ENCODE data around the gene IFNL1. TPM values are rescaled to one million over a fixed set of nuclear protein-coding genes. Genes with fewer than 3 reads are reported as not detected.
"Not testable (repeated sequence)": the region's sequence is repeated elsewhere in the genome, so short reads cannot be mapped to it uniquely, and the experiment has no call there.

The IFNL1 gene
- polyA plus RNA-seq, 4 donors, result not detected

GRCh38 chr19:39327363-39328045, 31.3 kb downstream of the IFNL1 start:
- Histone ChIP-seq H3K36me3 (ENCODE audit: control insufficient read depth in 3 of 3, insufficient read depth in 2 of 3, low read depth in 1 of 3, low read length in 3 of 3) (no peaks in the 10 kb centered on the region), H3K4me1 (ENCODE audit: control insufficient read depth in 3 of 3, insufficient read depth in 2 of 3, low read depth in 1 of 3, low read length in 2 of 3) (no peaks in the 10 kb centered on the region), H3K9me3 (ENCODE audit: control insufficient read depth in 2 of 2, insufficient read depth in 1 of 2, low read depth in 1 of 2, low read length in 1 of 2) (no peaks in the 10 kb centered on the region), H3K27me3 (ENCODE audit: control insufficient read depth in 3 of 3, insufficient read depth in 3 of 3, low read length in 3 of 3) (peaks cover 0 to 6% (median 0%) of the 10 kb centered on the region in 3 donors), H3K4me3 (ENCODE audit: low read depth in 1 of 3, low read length in 3 of 3) (no peak overlapping the region), H3K27ac (ENCODE audit: low read depth in 1 of 3, low read length in 2 of 3) (no peak overlapping the region)
- DNase-seq (no peak), FAIRE-seq (no peak)
- WGBS, 3 donors, result 69 to 72% (median 70%) methylated on average over 16 of the region's 16 CpGs

GRCh38 chr19:39328046-39328705, 32.0 kb downstream of the IFNL1 start:
- no peaks in the 10 kb centered on the region for H3K9me3 ChIP-seq (ENCODE audit: control insufficient read depth in 2 of 2, insufficient read depth in 1 of 2, low read depth in 1 of 2, low read length in 1 of 2)
- DNase-seq (peak; percentile 74 to 81), FAIRE-seq (no peak)
- no peaks in the 10 kb centered on the region for H3K36me3 ChIP-seq (ENCODE audit: control insufficient read depth in 3 of 3, insufficient read depth in 2 of 3, low read depth in 1 of 3, low read length in 3 of 3)
- no peaks in the 10 kb centered on the region for H3K4me1 ChIP-seq (ENCODE audit: control insufficient read depth in 3 of 3, insufficient read depth in 2 of 3, low read depth in 1 of 3, low read length in 2 of 3)
- H3K27ac ChIP-seq (ENCODE audit: low read depth in 1 of 3, low read length in 2 of 3), result no peak overlapping the region
- peaks cover 0 to 2% (median 0%) of the 10 kb centered on the region in 3 donors for H3K27me3 ChIP-seq (ENCODE audit: control insufficient read depth in 3 of 3, insufficient read depth in 3 of 3, low read length in 3 of 3)
- no peak overlapping the region for H3K4me3 ChIP-seq (ENCODE audit: low read depth in 1 of 3, low read length in 3 of 3)
- 25 to 32% (median 32%) methylated on average over 17 of the region's 17 CpGs for WGBS, 3 donors

- H3K36me3 ChIP-seq (ENCODE audit: control insufficient read depth in 3 of 3, insufficient read depth in 2 of 3, low read depth in 1 of 3, low read length in 3 of 3), result no peaks in the 10 kb centered on the region
- H3K27ac ChIP-seq (ENCODE audit: low read depth in 1 of 3, low read length in 2 of 3), result no peak overlapping the region
- WGBS, 3 donors, result 84 to 90% (median 90%) methylated on average over 7 of the region's 7 CpGs
Observed at GRCh38 chr19:39329948-39330347, 33.7 kb downstream of the IFNL1 start.

GRCh38 chr19:39332293-39332692, 36.1 kb downstream of the IFNL1 start:
- WGBS, 3 donors, result 34 to 69% (median 47%) methylated on average over 7 of the region's 7 CpGs
- FAIRE-seq (no peak), DNase-seq (no peak)
- H3K4me3 ChIP-seq (ENCODE audit: low read depth in 1 of 3, low read length in 3 of 3), result no peak overlapping the region
- no peaks in the 10 kb centered on the region for H3K9me3 ChIP-seq (ENCODE audit: control insufficient read depth in 2 of 2, insufficient read depth in 1 of 2, low read depth in 1 of 2, low read length in 1 of 2)
- H3K36me3 ChIP-seq (ENCODE audit: control insufficient read depth in 3 of 3, insufficient read depth in 2 of 3, low read depth in 1 of 3, low read length in 3 of 3), result no peaks in the 10 kb centered on the region
- no peaks in the 10 kb centered on the region for H3K27me3 ChIP-seq (ENCODE audit: control insufficient read depth in 3 of 3, insufficient read depth in 3 of 3, low read length in 3 of 3)
- no peak overlapping the region for H3K27ac ChIP-seq (ENCODE audit: low read depth in 1 of 3, low read length in 2 of 3)
- no peaks in the 10 kb centered on the region for H3K4me1 ChIP-seq (ENCODE audit: control insufficient read depth in 3 of 3, insufficient read depth in 2 of 3, low read depth in 1 of 3, low read length in 2 of 3)

More at GRCh38 chr19:39329948-39330347, 33.7 kb downstream of the IFNL1 start:
- no peak for DNase-seq
- no peak for FAIRE-seq
- Histone ChIP-seq H3K27me3 (ENCODE audit: control insufficient read depth in 3 of 3, insufficient read depth in 3 of 3, low read length in 3 of 3) (peaks cover 0 to 2% (median 0%) of the 10 kb centered on the region in 3 donors), H3K4me3 (ENCODE audit: low read depth in 1 of 3, low read length in 3 of 3) (no peak overlapping the region), H3K9me3 (ENCODE audit: control insufficient read depth in 2 of 2, insufficient read depth in 1 of 2, low read depth in 1 of 2, low read length in 1 of 2) (no peaks in the 10 kb centered on the region), H3K4me1 (ENCODE audit: control insufficient read depth in 3 of 3, insufficient read depth in 2 of 3, low read depth in 1 of 3, low read length in 2 of 3) (no peaks in the 10 kb centered on the region)

- not testable (repeated sequence) for H3K27me3 ChIP-seq (ENCODE audit: control insufficient read depth in 3 of 3, insufficient read depth in 3 of 3, low read length in 3 of 3); FAIRE-seq; H3K4me3 ChIP-seq (ENCODE audit: low read depth in 1 of 3, low read length in 3 of 3); H3K9me3 ChIP-seq (ENCODE audit: control insufficient read depth in 2 of 2, insufficient read depth in 1 of 2, low read depth in 1 of 2, low read length in 1 of 2); H3K27ac ChIP-seq (ENCODE audit: low read depth in 1 of 3, low read length in 2 of 3); DNase-seq; H3K36me3 ChIP-seq (ENCODE audit: control insufficient read depth in 3 of 3, insufficient read depth in 2 of 3, low read depth in 1 of 3, low read length in 3 of 3); H3K4me1 ChIP-seq (ENCODE audit: control insufficient read depth in 3 of 3, insufficient read depth in 2 of 3, low read depth in 1 of 3, low read length in 2 of 3)
- 43 to 63% (median 43%) methylated on average over 6 of the region's 6 CpGs for WGBS, 3 donors
Observed at GRCh38 chr19:39332738-39333137, 36.5 kb downstream of the IFNL1 start.

- Histone ChIP-seq H3K36me3 (ENCODE audit: control insufficient read depth in 3 of 3, insufficient read depth in 2 of 3, low read depth in 1 of 3, low read length in 3 of 3) (no peaks in the 10 kb centered on the region), H3K27me3 (ENCODE audit: control insufficient read depth in 3 of 3, insufficient read depth in 3 of 3, low read length in 3 of 3) (no peaks in the 10 kb centered on the region), H3K4me3 (ENCODE audit: low read depth in 1 of 3, low read length in 3 of 3) (no peak overlapping the region), H3K4me1 (ENCODE audit: control insufficient read depth in 3 of 3, insufficient read depth in 2 of 3, low read depth in 1 of 3, low read length in 2 of 3) (no peaks in the 10 kb centered on the region), H3K9me3 (ENCODE audit: control insufficient read depth in 2 of 2, insufficient read depth in 1 of 2, low read depth in 1 of 2, low read length in 1 of 2) (no peaks in the 10 kb centered on the region), H3K27ac (ENCODE audit: low read depth in 1 of 3, low read length in 2 of 3) (no peak overlapping the region)
- DNase-seq (no peak), FAIRE-seq (no peak)
- WGBS, 3 donors, result 86 to 92% (median 91%) methylated on average over 6 of the region's 6 CpGs
Observed at GRCh38 chr19:39333507-39333906, 37.3 kb downstream of the IFNL1 start.

GRCh38 chr19:39334444-39334976, 38.3 kb downstream of the IFNL1 start:
- no peak for FAIRE-seq

GRCh38 chr19:39335168-39335548, 39.0 kb downstream of the IFNL1 start:
- 44 to 49% (median 49%) methylated on average over 6 of the region's 6 CpGs for WGBS, 3 donors
- H3K27ac ChIP-seq (ENCODE audit: low read depth in 1 of 3, low read length in 2 of 3), result peak overlapping the region; percentile 66 to 96 (median 73)
- no peaks in the 10 kb centered on the region for H3K36me3 ChIP-seq (ENCODE audit: control insufficient read depth in 3 of 3, insufficient read depth in 2 of 3, low read depth in 1 of 3, low read length in 3 of 3)
- no peaks in the 10 kb centered on the region for H3K9me3 ChIP-seq (ENCODE audit: control insufficient read depth in 2 of 2, insufficient read depth in 1 of 2, low read depth in 1 of 2, low read length in 1 of 2)
- no peak for FAIRE-seq
- H3K4me3 ChIP-seq (ENCODE audit: low read depth in 1 of 3, low read length in 3 of 3), result peak overlapping the region; percentile 26 to 57 (median 40)
- DNase-seq, result no peak
- H3K4me1 ChIP-seq (ENCODE audit: control insufficient read depth in 3 of 3, insufficient read depth in 2 of 3, low read depth in 1 of 3, low read length in 2 of 3), result peaks cover 0 to 6% (median 0%) of the 10 kb centered on the region in 3 donors
- no peaks in the 10 kb centered on the region for H3K27me3 ChIP-seq (ENCODE audit: control insufficient read depth in 3 of 3, insufficient read depth in 3 of 3, low read length in 3 of 3)

More at GRCh38 chr19:39334444-39334976, 38.3 kb downstream of the IFNL1 start:
- H3K4me3 ChIP-seq (ENCODE audit: low read depth in 1 of 3, low read length in 3 of 3), result no peak overlapping the region
- WGBS, 3 donors, result 84 to 87% (median 85%) methylated on average over 5 of the region's 5 CpGs
- no peaks in the 10 kb centered on the region for H3K4me1 ChIP-seq (ENCODE audit: control insufficient read depth in 3 of 3, insufficient read depth in 2 of 3, low read depth in 1 of 3, low read length in 2 of 3)
- DNase-seq, result no peak
- H3K36me3 ChIP-seq (ENCODE audit: control insufficient read depth in 3 of 3, insufficient read depth in 2 of 3, low read depth in 1 of 3, low read length in 3 of 3), result no peaks in the 10 kb centered on the region
- H3K9me3 ChIP-seq (ENCODE audit: control insufficient read depth in 2 of 2, insufficient read depth in 1 of 2, low read depth in 1 of 2, low read length in 1 of 2), result no peaks in the 10 kb centered on the region
- H3K27me3 ChIP-seq (ENCODE audit: control insufficient read depth in 3 of 3, insufficient read depth in 3 of 3, low read length in 3 of 3), result no peaks in the 10 kb centered on the region
- H3K27ac ChIP-seq (ENCODE audit: low read depth in 1 of 3, low read length in 2 of 3), result peak overlapping the region in 2 of 3 donors; percentile 73 to 96

Data from small intestine (tissue), 7 donors.